Activated naive CD8-positive, alpha-beta T cell treated with anti-CD3 and anti-CD28 coated beads, Interleukin-2, amount 10 ng/mL, durations not matched to agents 7 days and 5 days (primary cell): Measurements from ENCODE around the gene CSMD2. TPM values are rescaled to one million over a fixed set of nuclear protein-coding genes. Genes with fewer than 3 reads are reported as not detected.

Experiments
- ATAC-seq: fragments of 150-1000 bp; cut with Tn5 transposase; one replicate; pipeline ENCODE4 v1.10.0; 2021; ENCODE audit warnings: low read depth, moderate library complexity
- POLR2A ChIA-PET: fragments of 350-600 bp; sonication (Branson Sonifier 250); formaldehyde crosslinking; loops from one replicate; lab custom pipeline; 2021; ENCODE audit warnings: antibody characterized with exemption; lab: Charles Lee
- DNase-seq: peaks from one replicate; pipeline ENCODE4 v3.0.0; 2021
- H3K27ac Mint-ChIP-seq: one replicate; pipeline ENCODE4 v1.8.0; 2022; ENCODE audit warnings: mild to moderate bottlenecking, mixed read lengths
- H3K27me3 Mint-ChIP-seq: one replicate; pipeline ENCODE4 v1.8.0; 2022; ENCODE audit warnings: mild to moderate bottlenecking, moderate library complexity, mixed read lengths
- H3K36me3 Mint-ChIP-seq: one replicate; pipeline ENCODE4 v1.8.0; 2021; ENCODE audit warnings: mild to moderate bottlenecking, mixed read lengths
- H3K4me1 Mint-ChIP-seq: one replicate; pipeline ENCODE4 v1.8.0; 2021; ENCODE audit warnings: mixed read lengths
- H3K4me3 Mint-ChIP-seq: one replicate; pipeline ENCODE4 v1.8.0; 2022; ENCODE audit warnings: mild to moderate bottlenecking, moderate library complexity, mixed read lengths
- H3K9me3 Mint-ChIP-seq: one replicate; pipeline ENCODE4 v1.8.0; 2021; ENCODE audit warnings: mixed read lengths
- total RNA-seq, 2 experiments: library from RNA; stranded (reverse); gene quantifications; one replicate each; pipeline ENCODE4 v1.2.3, GENCODE V29; 2021

CSMD2 gene
- total RNA-seq, 2 experiments from 2014 or later: not detected

DNA sequence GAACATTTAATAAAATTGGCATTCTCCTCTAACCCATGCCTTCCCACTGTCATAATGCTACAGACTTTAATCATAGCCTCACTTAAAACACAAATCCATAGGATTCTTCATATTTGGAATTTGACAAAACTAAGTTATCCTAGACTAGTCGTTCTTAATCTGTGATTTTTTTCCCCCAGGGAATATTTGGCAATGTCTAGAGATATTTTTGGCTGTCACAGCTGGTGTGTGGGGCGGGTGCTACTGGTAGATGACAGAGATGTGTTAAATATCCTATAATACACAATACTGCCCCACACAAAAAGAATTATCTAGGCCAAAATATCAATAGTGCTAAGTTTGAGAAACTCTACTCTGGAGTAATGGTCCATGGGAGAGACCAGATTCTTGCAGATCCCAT, 396.9 kb downstream of the CSMD2 start:
- POLR2A ChIA-PET: no interaction called here
- DNase-seq (no peak), ATAC-seq (no peak)
- H3K4me1 Mint-ChIP-seq: no peaks in the 10 kb centered on the region
- H3K4me3 Mint-ChIP-seq: no peak overlapping the region
- no peaks in the 10 kb centered on the region for H3K9me3 Mint-ChIP-seq
- H3K27me3 Mint-ChIP-seq: peaks cover 8% of the 10 kb centered on the region
- H3K27ac Mint-ChIP-seq: no peak overlapping the region
- H3K36me3 Mint-ChIP-seq: no peaks in the 10 kb centered on the region

GRCh38 chr1:33764149-33764548, 400.9 kb downstream of the CSMD2 start:
- DNase-seq: no peak
- H3K9me3 Mint-ChIP-seq: no peaks in the 10 kb centered on the region

GRCh38 chr1:33763406-33763805, 401.6 kb downstream of the CSMD2 start:
- DNase-seq: no peak
- Mint-ChIP-seq H3K9me3 (peaks cover 2% of the 10 kb centered on the region), H3K27me3 (peaks cover 5% of the 10 kb centered on the region), H3K27ac (no peak overlapping the region), H3K4me3 (no peak overlapping the region), H3K36me3 (no peaks in the 10 kb centered on the region), H3K4me1 (no peaks in the 10 kb centered on the region)
- no peak for ATAC-seq
- POLR2A ChIA-PET: no interaction called here

More at GRCh38 chr1:33764149-33764548, 400.9 kb downstream of the CSMD2 start:
- Mint-ChIP-seq H3K27me3 (peaks cover 5% of the 10 kb centered on the region), H3K4me1 (no peaks in the 10 kb centered on the region), H3K4me3 (no peak overlapping the region), H3K27ac (no peak overlapping the region), H3K36me3 (no peaks in the 10 kb centered on the region)
- no peak for ATAC-seq
- POLR2A ChIA-PET: no interaction called here

- peaks cover 2% of the 10 kb centered on the region for H3K9me3 Mint-ChIP-seq
- H3K4me3 Mint-ChIP-seq: no peak overlapping the region
- H3K27me3 Mint-ChIP-seq: peaks cover 5% of the 10 kb centered on the region
- no peaks in the 10 kb centered on the region for H3K4me1 Mint-ChIP-seq
- no peak overlapping the region for H3K27ac Mint-ChIP-seq
- DNase-seq (no peak), ATAC-seq (no peak)
- POLR2A ChIA-PET: no interaction called here
- H3K36me3 Mint-ChIP-seq: no peaks in the 10 kb centered on the region
Measured at GRCh38 chr1:33762962-33763361, 402.1 kb downstream of the CSMD2 start.

- DNase-seq: no peak
- ATAC-seq: no peak
- Mint-ChIP-seq H3K4me3 (no peak overlapping the region), H3K27me3 (peaks cover 5% of the 10 kb centered on the region), H3K36me3 (no peaks in the 10 kb centered on the region), H3K9me3 (peaks cover 2% of the 10 kb centered on the region), H3K4me1 (no peaks in the 10 kb centered on the region), H3K27ac (no peak overlapping the region)
- POLR2A ChIA-PET: no interaction called here
Measured at GRCh38 chr1:33762109-33762830, 402.8 kb downstream of the CSMD2 start.

- no peaks in the 10 kb centered on the region for H3K36me3 Mint-ChIP-seq
- POLR2A ChIA-PET: no interaction called here
- H3K9me3 Mint-ChIP-seq: peaks cover 4% of the 10 kb centered on the region
- H3K27me3 Mint-ChIP-seq: peaks cover 3% of the 10 kb centered on the region
- ATAC-seq: no peak
- no peak overlapping the region for H3K4me3 Mint-ChIP-seq
- H3K27ac Mint-ChIP-seq: no peak overlapping the region
- DNase-seq: no peak
- H3K4me1 Mint-ChIP-seq: no peaks in the 10 kb centered on the region
Measured at GRCh38 chr1:33758698-33759097, 406.3 kb downstream of the CSMD2 start.

DNA sequence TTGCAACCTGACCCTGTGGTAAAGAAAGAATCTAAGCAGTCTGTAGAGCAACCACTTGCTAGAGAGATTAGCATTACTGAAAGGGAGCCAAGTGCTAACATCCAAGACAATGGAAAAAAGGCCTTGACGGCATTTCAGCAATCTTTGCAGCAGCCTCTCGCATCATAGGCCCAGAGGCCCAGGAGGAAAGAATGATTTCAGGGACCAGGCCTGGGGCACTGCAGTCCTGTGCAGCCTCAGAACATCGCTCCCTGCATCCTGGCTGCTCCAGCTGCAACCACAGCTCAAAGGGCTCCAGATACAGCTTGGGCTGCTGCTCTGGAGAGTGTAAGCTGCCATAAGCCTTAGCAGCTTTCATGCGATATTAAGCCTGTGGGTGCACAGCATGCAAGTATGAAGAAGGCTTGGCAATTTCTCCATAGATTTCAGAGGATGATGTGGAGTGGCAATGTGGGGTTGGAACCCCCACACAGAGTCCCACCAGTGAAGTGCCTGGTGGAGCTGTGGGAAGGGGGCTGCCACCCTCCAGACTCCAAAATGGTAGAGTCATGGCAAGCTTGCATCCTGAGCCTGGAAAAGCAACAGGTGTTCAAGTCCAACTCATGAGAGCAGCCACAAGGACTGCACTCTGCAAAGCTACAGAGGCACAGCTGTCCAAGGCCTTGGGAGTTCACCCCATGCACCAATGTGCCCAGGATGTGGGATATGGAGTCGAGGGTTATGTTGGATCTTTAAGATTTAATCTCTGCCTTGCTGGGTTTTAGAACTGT, 411.8 kb downstream of the CSMD2 start:
- Mint-ChIP-seq H3K4me1 (no peaks in the 10 kb centered on the region), H3K27me3 (peaks cover 11% of the 10 kb centered on the region), H3K36me3 (peaks cover 3% of the 10 kb centered on the region), H3K9me3 (peaks cover 2% of the 10 kb centered on the region), H3K27ac (no peak overlapping the region), H3K4me3 (no peak overlapping the region)
- DNase-seq: no peak
- POLR2A ChIA-PET: no interaction called here
- no peak for ATAC-seq

- Mint-ChIP-seq H3K36me3 (no peaks in the 10 kb centered on the region), H3K9me3 (no peaks in the 10 kb centered on the region), H3K4me1 (no peaks in the 10 kb centered on the region)
Measured at GRCh38 chr1:33745942-33746341, 419.1 kb downstream of the CSMD2 start.

DNA sequence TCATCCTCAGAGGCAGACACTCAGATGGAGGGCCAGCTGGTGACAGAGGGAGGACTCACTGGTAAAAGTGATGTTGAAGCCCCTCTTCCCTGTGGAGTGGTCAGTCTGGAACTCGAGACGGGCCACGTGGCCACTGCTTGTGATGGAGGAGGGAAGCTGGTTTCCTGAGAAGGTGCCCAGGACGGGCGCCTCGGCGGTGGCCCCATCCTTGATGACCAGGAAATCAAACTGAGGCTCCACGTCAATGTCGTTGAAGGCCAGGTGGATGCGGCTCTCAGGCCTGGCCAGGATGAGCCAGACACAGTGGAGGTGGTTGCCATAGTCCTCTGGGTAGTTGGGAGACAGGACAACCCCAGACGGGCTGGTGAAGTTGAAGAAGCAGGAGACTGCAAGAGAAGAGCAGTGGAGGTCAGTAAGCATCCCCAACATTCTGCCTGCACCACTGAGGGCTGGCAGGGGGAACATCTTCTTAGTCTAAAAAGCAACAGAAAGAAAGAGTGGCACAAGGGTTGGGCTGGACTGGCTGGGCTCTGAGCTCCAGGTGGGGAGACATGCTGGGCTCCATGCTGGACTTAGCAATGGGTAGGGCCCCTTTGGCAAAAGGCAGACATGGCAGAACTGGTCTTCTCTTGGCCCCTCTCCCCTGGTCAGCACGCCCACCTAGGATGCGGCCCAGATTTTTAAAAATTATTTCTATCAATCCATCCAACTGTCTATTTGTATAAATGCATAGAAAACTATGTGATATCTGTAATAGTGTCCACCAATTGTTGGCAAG, 421.6 kb downstream of the CSMD2 start:
- POLR2A ChIA-PET: no interaction called here
- H3K27ac Mint-ChIP-seq: no peak overlapping the region
- no peak overlapping the region for H3K4me3 Mint-ChIP-seq

More at GRCh38 chr1:33745942-33746341, 419.1 kb downstream of the CSMD2 start:
- H3K27me3 Mint-ChIP-seq: peaks cover 26% of the 10 kb centered on the region
- no peak for DNase-seq
- POLR2A ChIA-PET: no interaction called here
- no peak overlapping the region for H3K27ac Mint-ChIP-seq
- no peak overlapping the region for H3K4me3 Mint-ChIP-seq
- no peak for ATAC-seq

DNA sequence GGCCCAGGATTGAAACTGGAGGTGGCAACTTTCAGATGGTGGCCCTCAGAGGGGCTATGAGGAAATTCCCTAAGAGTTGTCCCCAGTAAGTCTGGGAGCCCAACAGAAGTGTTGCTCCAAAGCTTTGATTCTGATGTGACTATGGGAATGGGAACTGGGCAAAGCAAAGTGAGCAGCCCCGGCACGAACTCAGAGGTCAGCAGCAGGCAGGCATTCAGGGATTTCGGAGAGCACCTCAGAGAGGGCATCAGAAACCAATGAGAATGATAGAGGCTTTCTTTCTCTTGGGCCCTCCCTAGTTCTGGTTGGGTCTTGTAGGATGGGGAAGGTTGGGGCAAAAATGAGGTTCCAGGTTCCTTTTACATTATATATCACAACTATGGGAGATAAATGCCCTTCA, 422.4 kb downstream of the CSMD2 start:
- DNase-seq: no peak
- no peak overlapping the region for H3K27ac Mint-ChIP-seq
- no peak overlapping the region for H3K4me3 Mint-ChIP-seq
- POLR2A ChIA-PET: no interaction called here
- H3K4me1 Mint-ChIP-seq: no peaks in the 10 kb centered on the region
- H3K36me3 Mint-ChIP-seq: no peaks in the 10 kb centered on the region
- H3K9me3 Mint-ChIP-seq: no peaks in the 10 kb centered on the region
- peaks cover 15% of the 10 kb centered on the region for H3K27me3 Mint-ChIP-seq
- no peak for ATAC-seq

More for the DNA sequence above, 421.6 kb downstream of the CSMD2 start:
- Mint-ChIP-seq H3K9me3 (no peaks in the 10 kb centered on the region), H3K36me3 (no peaks in the 10 kb centered on the region), H3K27me3 (peaks cover 18% of the 10 kb centered on the region), H3K4me1 (no peaks in the 10 kb centered on the region)
- DNase-seq: no peak
- no peak for ATAC-seq

- Mint-ChIP-seq H3K4me1 (no peaks in the 10 kb centered on the region), H3K27me3 (peaks cover 12% of the 10 kb centered on the region), H3K9me3 (no peaks in the 10 kb centered on the region), H3K27ac (no peak overlapping the region), H3K4me3 (no peak overlapping the region), H3K36me3 (no peaks in the 10 kb centered on the region)
- ATAC-seq (no peak), DNase-seq (no peak)
- POLR2A ChIA-PET: no interaction called here
Measured at GRCh38 chr1:33741749-33742148, 423.3 kb downstream of the CSMD2 start.

- Mint-ChIP-seq H3K36me3 (no peaks in the 10 kb centered on the region), H3K27me3 (peaks cover 5% of the 10 kb centered on the region), H3K4me1 (no peaks in the 10 kb centered on the region), H3K27ac (no peak overlapping the region), H3K4me3 (no peak overlapping the region), H3K9me3 (no peaks in the 10 kb centered on the region)
- DNase-seq (no peak), ATAC-seq (no peak)
- POLR2A ChIA-PET: no interaction called here
Measured at GRCh38 chr1:33740040-33740744, 424.8 kb downstream of the CSMD2 start.

GRCh38 chr1:33738976-33739375, 426.1 kb downstream of the CSMD2 start:
- no peaks in the 10 kb centered on the region for H3K9me3 Mint-ChIP-seq
- no peaks in the 10 kb centered on the region for H3K36me3 Mint-ChIP-seq
- peaks cover 8% of the 10 kb centered on the region for H3K27me3 Mint-ChIP-seq
- POLR2A ChIA-PET: no interaction called here
- no peak overlapping the region for H3K27ac Mint-ChIP-seq
- ATAC-seq: no peak
- DNase-seq: no peak
- no peak overlapping the region for H3K4me3 Mint-ChIP-seq
- no peaks in the 10 kb centered on the region for H3K4me1 Mint-ChIP-seq
